Measurements from ENCODE around the gene ZNF521.

Gene ZNF521

GRCh38 chr18:25144820-25145219 lies 207.1 kb downstream of the ZNF521 start:
- Histone ChIP-seq H3K4me3 (ENCODE audit: low read length) (no peak overlapping the region), H3K4me1 (ENCODE audit: insufficient read depth, low read length) (peaks cover 21% of the 10 kb centered on the region), H3K27me3 (ENCODE audit: insufficient read depth, low read length) (no peaks in the 10 kb centered on the region), H2AFZ (ENCODE audit: low read depth, low read length) (no peak overlapping the region), H3K9me3 (ENCODE audit: low read length) (no peaks in the 10 kb centered on the region), H3K36me3 (ENCODE audit: insufficient read depth, low read length) (peaks cover 2% of the 10 kb centered on the region)

DNA sequence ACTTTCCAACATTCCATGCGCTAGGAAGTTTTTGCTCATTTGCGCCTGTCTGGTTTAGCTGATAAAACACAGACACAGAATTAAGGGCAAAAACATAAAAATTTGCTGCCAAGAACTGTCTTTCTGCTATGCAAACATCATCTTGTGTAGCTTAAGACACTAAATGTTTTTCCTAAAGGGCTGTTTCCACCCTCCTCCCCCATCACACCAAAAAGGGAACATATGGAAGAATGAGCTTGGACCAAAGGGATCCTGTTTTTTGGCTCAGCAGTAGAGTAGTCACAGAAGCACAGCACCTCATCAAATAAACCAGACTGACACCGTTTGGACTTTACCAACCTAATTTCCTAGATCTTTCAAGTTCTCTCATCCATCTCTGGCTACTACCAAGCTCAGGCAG lies 210.1 kb downstream of the ZNF521 start:
- Histone ChIP-seq H3K9me3 (ENCODE audit: low read length) (no peaks in the 10 kb centered on the region), H3K36me3 (ENCODE audit: insufficient read depth, low read length) (peaks cover 5% of the 10 kb centered on the region), H3K27me3 (ENCODE audit: insufficient read depth, low read length) (no peaks in the 10 kb centered on the region), H3K4me3 (ENCODE audit: low read length) (no peak overlapping the region), H3K4me1 (ENCODE audit: insufficient read depth, low read length) (peaks cover 21% of the 10 kb centered on the region), H2AFZ (ENCODE audit: low read depth, low read length) (no peak overlapping the region)

- H3K4me3 ChIP-seq (ENCODE audit: low read length) = no peak overlapping the region
These were observed 210.6 kb downstream of the ZNF521 start for GRCh38 chr18:25141399-25141798.

GRCh38 chr18:25140962-25141308 lies 211.0 kb downstream of the ZNF521 start:
- no peaks in the 10 kb centered on the region for H3K9me3 ChIP-seq (ENCODE audit: low read length)
- H3K27me3 ChIP-seq (ENCODE audit: insufficient read depth, low read length) = no peaks in the 10 kb centered on the region
- H3K4me3 ChIP-seq (ENCODE audit: low read length) = no peak overlapping the region
- peaks cover 4% of the 10 kb centered on the region for H3K36me3 ChIP-seq (ENCODE audit: insufficient read depth, low read length)
- no peak overlapping the region for H2AFZ ChIP-seq (ENCODE audit: low read depth, low read length)
- peaks cover 21% of the 10 kb centered on the region for H3K4me1 ChIP-seq (ENCODE audit: insufficient read depth, low read length)

More at GRCh38 chr18:25141399-25141798, 210.6 kb downstream of the ZNF521 start:
- no peak overlapping the region for H2AFZ ChIP-seq (ENCODE audit: low read depth, low read length)
- H3K27me3 ChIP-seq (ENCODE audit: insufficient read depth, low read length) = no peaks in the 10 kb centered on the region
- peaks cover 5% of the 10 kb centered on the region for H3K36me3 ChIP-seq (ENCODE audit: insufficient read depth, low read length)
- peaks cover 21% of the 10 kb centered on the region for H3K4me1 ChIP-seq (ENCODE audit: insufficient read depth, low read length)
- H3K9me3 ChIP-seq (ENCODE audit: low read length) = no peaks in the 10 kb centered on the region

GRCh38 chr18:25140124-25140961 lies 211.6 kb downstream of the ZNF521 start:
- H3K27me3 ChIP-seq (ENCODE audit: insufficient read depth, low read length) = no peaks in the 10 kb centered on the region
- no peak overlapping the region for H3K4me3 ChIP-seq (ENCODE audit: low read length)
- no peak overlapping the region for H2AFZ ChIP-seq (ENCODE audit: low read depth, low read length)
- H3K9me3 ChIP-seq (ENCODE audit: low read length) = no peaks in the 10 kb centered on the region
- H3K36me3 ChIP-seq (ENCODE audit: insufficient read depth, low read length) = peaks cover 4% of the 10 kb centered on the region
- peaks cover 18% of the 10 kb centered on the region for H3K4me1 ChIP-seq (ENCODE audit: insufficient read depth, low read length)

- peaks cover 15% of the 10 kb centered on the region for H3K36me3 ChIP-seq (ENCODE audit: insufficient read depth, low read length)
- H3K9me3 ChIP-seq (ENCODE audit: low read length) = no peaks in the 10 kb centered on the region
- H3K27me3 ChIP-seq (ENCODE audit: insufficient read depth, low read length) = no peaks in the 10 kb centered on the region
- H3K4me3 ChIP-seq (ENCODE audit: low read length) = no peak overlapping the region
- no peak overlapping the region for H2AFZ ChIP-seq (ENCODE audit: low read depth, low read length)
- H3K4me1 ChIP-seq (ENCODE audit: insufficient read depth, low read length) = no peaks in the 10 kb centered on the region
These were observed 214.8 kb downstream of the ZNF521 start for GRCh38 chr18:25137197-25137472.

DNA sequence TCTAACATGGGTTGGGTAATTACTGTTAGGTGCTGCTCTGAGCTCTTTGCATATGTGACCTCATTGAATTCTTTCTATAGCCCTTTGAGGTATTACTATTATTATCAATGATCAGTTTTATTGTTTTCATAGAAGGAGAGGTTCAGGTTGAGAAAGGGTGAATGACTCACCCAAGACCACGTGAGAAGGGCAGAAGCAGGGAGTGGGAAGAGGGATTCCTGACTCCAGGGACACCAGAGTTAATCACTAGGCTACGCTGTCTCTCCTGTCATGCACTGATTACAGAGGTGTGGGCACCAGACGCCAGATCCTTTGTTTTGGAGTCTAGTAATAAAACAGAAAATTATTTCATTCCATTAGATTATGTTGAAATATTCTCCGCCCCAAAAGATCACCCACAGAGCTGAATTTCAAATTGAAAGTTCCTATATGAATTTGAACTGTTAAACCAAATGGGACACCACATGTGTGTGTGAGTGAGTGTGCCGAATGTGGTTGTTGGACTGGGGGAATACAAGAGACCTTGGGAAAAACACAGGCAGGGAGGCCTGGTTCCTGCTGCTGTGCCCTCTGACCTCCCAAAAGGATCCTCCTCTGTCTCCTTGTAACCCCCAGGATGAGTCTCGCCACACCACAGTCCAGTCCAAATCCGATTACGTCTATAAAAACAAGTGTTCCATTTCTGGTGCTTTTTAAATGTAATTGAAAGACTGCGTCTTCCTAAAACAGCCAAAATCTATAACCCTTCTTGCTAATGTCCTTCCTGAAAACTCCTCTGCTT lies 215.4 kb downstream of the ZNF521 start:
- H3K27me3 ChIP-seq (ENCODE audit: insufficient read depth, low read length) = no peaks in the 10 kb centered on the region
- H3K36me3 ChIP-seq (ENCODE audit: insufficient read depth, low read length) = peaks cover 15% of the 10 kb centered on the region
- H3K9me3 ChIP-seq (ENCODE audit: low read length) = no peaks in the 10 kb centered on the region
- no peaks in the 10 kb centered on the region for H3K4me1 ChIP-seq (ENCODE audit: insufficient read depth, low read length)
- H2AFZ ChIP-seq (ENCODE audit: low read depth, low read length) = no peak overlapping the region
- H3K4me3 ChIP-seq (ENCODE audit: low read length) = no peak overlapping the region

- Histone ChIP-seq H3K4me1 (ENCODE audit: insufficient read depth, low read length) (no peaks in the 10 kb centered on the region), H2AFZ (ENCODE audit: low read depth, low read length) (no peak overlapping the region), H3K27me3 (ENCODE audit: insufficient read depth, low read length) (no peaks in the 10 kb centered on the region), H3K4me3 (ENCODE audit: low read length) (no peak overlapping the region), H3K36me3 (ENCODE audit: insufficient read depth, low read length) (peaks cover 30% of the 10 kb centered on the region), H3K9me3 (ENCODE audit: low read length) (peaks cover 3% of the 10 kb centered on the region)
These were observed 217.1 kb downstream of the ZNF521 start for GRCh38 chr18:25134861-25135260.

GRCh38 chr18:25133879-25134278 lies 218.1 kb downstream of the ZNF521 start:
- Histone ChIP-seq H3K27me3 (ENCODE audit: insufficient read depth, low read length) (no peaks in the 10 kb centered on the region), H3K4me3 (ENCODE audit: low read length) (no peak overlapping the region), H3K4me1 (ENCODE audit: insufficient read depth, low read length) (no peaks in the 10 kb centered on the region), H3K9me3 (ENCODE audit: low read length) (peaks cover 4% of the 10 kb centered on the region), H3K36me3 (ENCODE audit: insufficient read depth, low read length) (peaks cover 32% of the 10 kb centered on the region), H2AFZ (ENCODE audit: low read depth, low read length) (no peak overlapping the region)

DNA sequence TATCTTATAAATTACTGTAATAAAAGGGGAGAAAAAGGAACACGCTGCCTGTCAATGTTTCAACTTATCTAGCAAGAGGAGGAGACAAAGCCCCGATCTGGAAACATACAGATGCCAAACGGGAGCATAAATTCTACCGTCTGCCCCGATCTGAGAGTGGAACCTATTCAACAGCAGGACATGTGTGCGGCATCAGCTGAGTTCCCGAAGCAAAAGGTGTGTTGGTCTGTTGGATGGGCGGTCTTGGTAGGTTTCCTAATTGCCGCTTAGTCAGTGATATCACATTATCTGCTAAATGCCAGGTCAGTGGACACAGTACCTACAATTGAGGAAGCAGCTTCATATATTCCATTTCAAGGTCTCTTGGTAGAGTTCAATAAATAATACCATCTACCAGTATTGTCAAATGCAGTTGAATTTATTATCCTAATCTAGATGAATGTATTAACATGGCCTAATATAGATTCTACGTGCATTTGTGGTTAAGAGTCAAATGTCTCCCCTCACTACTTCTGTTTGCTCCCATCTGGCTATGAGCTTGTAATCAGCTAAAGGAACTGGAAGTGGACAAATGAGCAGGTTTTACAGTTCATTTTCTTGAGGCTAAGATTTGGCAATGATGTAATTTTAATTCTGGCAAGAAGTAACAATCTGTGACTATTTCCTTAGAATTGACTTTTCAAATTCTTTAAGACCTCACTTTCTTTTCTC lies 219.0 kb downstream of the ZNF521 start:
- Histone ChIP-seq H2AFZ (ENCODE audit: low read depth, low read length) (no peak overlapping the region), H3K36me3 (ENCODE audit: insufficient read depth, low read length) (peaks cover 31% of the 10 kb centered on the region), H3K27me3 (ENCODE audit: insufficient read depth, low read length) (no peaks in the 10 kb centered on the region), H3K9me3 (ENCODE audit: low read length) (peaks cover 4% of the 10 kb centered on the region), H3K4me1 (ENCODE audit: insufficient read depth, low read length) (no peaks in the 10 kb centered on the region), H3K4me3 (ENCODE audit: low read length) (no peak overlapping the region)

DNA sequence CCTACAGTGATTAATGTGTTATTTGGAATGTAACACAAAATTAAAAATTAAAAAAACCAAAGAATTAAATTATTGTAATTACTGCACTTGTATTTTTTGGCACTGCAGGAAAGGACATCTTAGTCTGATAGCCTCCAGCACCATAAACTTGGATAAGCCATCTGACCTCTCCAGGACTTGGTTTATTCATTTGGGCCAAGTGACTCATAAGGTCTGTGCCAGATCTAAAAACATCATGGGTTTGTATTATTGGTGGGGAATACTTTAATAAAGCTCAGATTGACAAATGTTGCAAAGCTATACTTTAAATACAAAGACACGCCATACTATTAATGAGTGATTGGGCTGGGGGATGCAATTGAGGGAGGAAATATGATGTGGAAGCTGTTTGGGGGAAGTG lies 225.2 kb downstream of the ZNF521 start:
- Histone ChIP-seq H2AFZ (ENCODE audit: low read depth, low read length) (no peak overlapping the region), H3K27me3 (ENCODE audit: insufficient read depth, low read length) (no peaks in the 10 kb centered on the region), H3K36me3 (ENCODE audit: insufficient read depth, low read length) (peaks cover 17% of the 10 kb centered on the region), H3K4me3 (ENCODE audit: low read length) (no peak overlapping the region), H3K9me3 (ENCODE audit: low read length) (peaks cover 4% of the 10 kb centered on the region), H3K4me1 (ENCODE audit: insufficient read depth, low read length) (no peaks in the 10 kb centered on the region)

DNA sequence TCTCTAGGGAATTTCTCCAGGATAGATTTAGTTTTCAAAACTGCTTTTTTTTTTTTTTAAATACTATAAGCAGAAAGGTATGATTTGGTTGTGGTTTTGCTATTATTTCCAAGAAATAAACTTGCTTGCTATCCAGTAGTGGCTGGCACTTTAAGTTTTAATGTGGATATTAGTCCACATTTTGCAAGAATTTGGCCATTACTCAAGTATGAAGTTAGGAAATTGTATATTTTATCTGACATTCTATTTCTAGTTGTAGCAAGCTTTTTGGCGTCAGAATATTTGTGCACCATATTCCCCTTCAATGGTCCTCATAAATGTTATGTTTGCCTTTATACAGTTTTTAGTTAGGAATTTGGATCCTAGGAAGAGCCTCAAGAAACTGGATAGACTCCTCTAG lies 226.3 kb downstream of the ZNF521 start:
- H3K27me3 ChIP-seq (ENCODE audit: insufficient read depth, low read length) = no peaks in the 10 kb centered on the region
- H3K4me1 ChIP-seq (ENCODE audit: insufficient read depth, low read length) = no peaks in the 10 kb centered on the region
- H3K9me3 ChIP-seq (ENCODE audit: low read length) = peaks cover 4% of the 10 kb centered on the region
- H3K36me3 ChIP-seq (ENCODE audit: insufficient read depth, low read length) = peaks cover 9% of the 10 kb centered on the region
- no peak overlapping the region for H3K4me3 ChIP-seq (ENCODE audit: low read length)
- no peak overlapping the region for H2AFZ ChIP-seq (ENCODE audit: low read depth, low read length)
